Endothelial cell of umbilical vein (primary cell): ENCODE measurements around the gene TSNAX. TPM values are rescaled to one million over a fixed set of nuclear protein-coding genes. Genes with fewer than 3 reads are reported as not detected.

Experiments
- BruUV-seq: library from RNA; stranded (reverse); fragments of 400-500 nt; replicated peaks from 2 replicates; lab custom pipeline; 2021; lab: Mats Ljungman, UMichigan
- CTCF ChIA-PET: fragments of 300-600, 350-600 bp; sonication (Branson Sonifier 250); formaldehyde crosslinking; loops from one replicate; lab custom pipeline; 2021; ENCODE audit warnings: antibody characterized with exemption, inconsistent platforms; lab: Charles Lee
- POLR2A ChIA-PET: fragments of 300-600, 350-600 bp; sonication (Branson Sonifier 250); formaldehyde crosslinking; loops from one replicate; lab custom pipeline; 2021; ENCODE audit warnings: antibody characterized with exemption, inconsistent platforms; lab: Charles Lee
- DNase-seq: peaks from one replicate; pipeline ENCODE4 v3.0.0-alpha.2; 2011; ENCODE audit warnings: low read depth, low spot score
- FAIRE-seq: peaks from 2 replicates; lab custom pipeline; 2011; peaks lifted over from hg19 to GRCh38; lab: Jason Lieb, UNC
- H2AFZ ChIP-seq: 2 replicates; pipeline ENCODE4 v1.6.0; 2012; ENCODE audit warnings: low read depth, low read length, control low read depth, inconsistent platforms
- H3K27ac ChIP-seq: 2 replicates; pipeline ENCODE4 v1.5.1; 2011; ENCODE audit warnings: low read depth, mild to moderate bottlenecking, control low read depth, low read length, moderate library complexity; ENCODE audit not compliant: insufficient read depth
- H3K27me3 ChIP-seq, 2 experiments: 2 replicates each; pipeline versions ENCODE4 v1.6.0 to v1.6.1; 2011; ENCODE audit warnings: low read length in 2 of 2, mixed read lengths in 1 of 2; ENCODE audit not compliant: control insufficient read depth in 2 of 2, insufficient read depth in 2 of 2
- H3K36me3 ChIP-seq, 2 experiments: 2 replicates in 1 of 2; 3 replicates in 1 of 2; pipeline ENCODE4 v1.5.1; 2011; ENCODE audit warnings: low read length in 2 of 2, mild to moderate bottlenecking in 1 of 2, moderate library complexity in 1 of 2; ENCODE audit not compliant: control insufficient read depth in 2 of 2, insufficient read depth in 2 of 2; ENCODE audit errors: extremely low read depth in 1 of 2
- H3K4me1 ChIP-seq: 3 replicates; pipeline ENCODE4 v1.5.1; 2011; ENCODE audit warnings: mild to moderate bottlenecking, low read length; ENCODE audit not compliant: control insufficient read depth, insufficient read depth; ENCODE audit errors: extremely low read depth
- H3K4me2 ChIP-seq: 2 replicates; pipeline ENCODE4 v1.6.1; 2011; ENCODE audit warnings: low read length, control low read depth, mixed read lengths; ENCODE audit not compliant: insufficient read depth
- H3K4me3 ChIP-seq, 3 experiments: fragments of 200-600 bp in 1 of 3; sonication (generic), shearing (Covaris generic) in 1 of 3; replicated peaks in 1 of 3; 2 replicates each; pipeline ENCODE4 v1.5.1; 2011 to 2016; ENCODE audit warnings: control low read depth in 3 of 3, low read length in 3 of 3, mild to moderate bottlenecking in 2 of 3, inconsistent platforms in 1 of 3, low read depth in 1 of 3, moderate library complexity in 1 of 3; ENCODE audit not compliant: insufficient read depth in 1 of 3
- H3K79me2 ChIP-seq: 2 replicates; pipeline ENCODE4 v1.6.0; 2012; ENCODE audit warnings: low read length, inconsistent platforms; ENCODE audit not compliant: control insufficient read depth, insufficient read depth
- H3K9ac ChIP-seq: replicated peaks from 2 replicates; pipeline ENCODE3; 2011; ENCODE audit warnings: low read length, control low read depth; ENCODE audit not compliant: insufficient read depth; ENCODE audit errors: extremely low read depth
- H3K9me1 ChIP-seq: replicated peaks from 3 replicates; pipeline ENCODE4 v1.6.0; 2011; ENCODE audit warnings: mild to moderate bottlenecking, low read length; ENCODE audit not compliant: control insufficient read depth, insufficient read depth; ENCODE audit errors: extremely low read depth
- H3K9me3 ChIP-seq: replicated peaks from 2 replicates; pipeline ENCODE4 v1.5.1; 2012; ENCODE audit warnings: low read length, inconsistent platforms; ENCODE audit not compliant: control insufficient read depth, insufficient read depth
- H4K20me1 ChIP-seq: replicated peaks from 2 replicates; pipeline ENCODE3; 2011; ENCODE audit warnings: mild to moderate bottlenecking, low read length; ENCODE audit not compliant: control insufficient read depth, insufficient read depth; ENCODE audit errors: extremely low read depth
- EZH2 ChIP-seq: IDR thresholded peaks from 2 replicates; pipeline ENCODE4 v1.6.1; 2012; ENCODE audit warnings: borderline replicate concordance, low read depth, mild to moderate bottlenecking, moderate library complexity, low read length, inconsistent platforms; ENCODE audit not compliant: severe bottlenecking
- FOS ChIP-seq: IDR thresholded peaks from 2 replicates; pipeline ENCODE4 v1.6.1; 2011; ENCODE audit warnings: mild to moderate bottlenecking, low read length, moderate library complexity, borderline replicate concordance; ENCODE audit not compliant: insufficient read depth
- GATA2 ChIP-seq: IDR thresholded peaks from 2 replicates; pipeline ENCODE4 v1.7.0; 2011; ENCODE audit warnings: low read depth, mild to moderate bottlenecking, moderate library complexity, mixed read lengths, low read length; ENCODE audit not compliant: insufficient read length, insufficient read depth
- JUN ChIP-seq: IDR thresholded peaks from 2 replicates; pipeline ENCODE4 v1.6.1; 2011; ENCODE audit warnings: borderline replicate concordance, low read depth; ENCODE audit not compliant: insufficient read length, insufficient read depth
- MYC ChIP-seq: IDR thresholded peaks from one replicate; pipeline ENCODE4 v1.6.1; 2011; ENCODE audit warnings: mild to moderate bottlenecking, low read depth, low read length
- POLR2A ChIP-seq: IDR thresholded peaks from 2 replicates; pipeline ENCODE4 v1.6.1; 2012; ENCODE audit warnings: low read depth, mild to moderate bottlenecking, control low read depth, low read length
- POLR2AphosphoS5 ChIP-seq: IDR thresholded peaks from 2 replicates; pipeline ENCODE4 v1.6.1; 2012; ENCODE audit warnings: low read depth, mild to moderate bottlenecking, control low read depth, low read length, moderate library complexity; ENCODE audit not compliant: insufficient read depth
- dilution Hi-C: fragments of 300-500 bp; cut with MboI; formaldehyde crosslinking; loops from one replicate; pipeline ENCODE4 v1.15.0; 2019; ENCODE audit warnings: low sequenced_read_pairs; ENCODE audit not compliant: extremely low pct_ligation_motif_present
- intact Hi-C: fragments of 100-400 bp; cut with micrococcal nuclease; formaldehyde crosslinking; loops from one replicate; pipeline ENCODE4 v1.10.0; 2022
- polyA plus RNA-seq, 4 experiments: library from polyadenylated mRNA; depleted of rRNA in 3 of 4; stranded (reverse) in 3 of 4; unstranded in 1 of 4; fragments of >200 nt; gene quantifications; 2 replicates each; pipeline versions ENCODE4 v1.2.1 to v1.2.3, GENCODE V29; 2011 to 2012; ENCODE audit warnings: missing spikeins in 1 of 4
- total RNA-seq: library from RNA; stranded (reverse); gene quantifications from 2 replicates; pipeline ENCODE4 v1.2.3, GENCODE V29; 2021
- TF ChIP-seq, protein P1 (sequence below): IDR thresholded peaks from 2 replicates; pipeline ENCODE4 v1.6.1; 2011; ENCODE audit not compliant: insufficient read depth, insufficient read length
- TF ChIP-seq, protein P2 (sequence below), 2 donors: IDR thresholded peaks; 1 replicate in 1 of 2; 2 replicates in 1 of 2; pipeline ENCODE4 v1.5.1; 2011; ENCODE audit warnings: low read length in 2 of 2, mild to moderate bottlenecking in 2 of 2, moderate library complexity in 2 of 2, control low read depth in 1 of 2, inconsistent platforms in 1 of 2, low read depth in 1 of 2; ENCODE audit not compliant: insufficient read depth in 1 of 2; ENCODE audit errors: extremely low read depth in 1 of 2

Gene TSNAX
- total and polyA plus RNA-seq, 2 donors (not counting 3 experiments of a cell fraction or from before 2014, with no cell fraction given): 6.3 to 26.3 TPM

GRCh38 chr1:231601824-231602672 is 73.6 kb downstream of the TSNAX start:
- peak overlapping the region; percentile 19 for H2AFZ ChIP-seq
- DNase-seq (peak; percentile 66), FAIRE-seq (peak; percentile 59)
- peaks cover 8% of the 10 kb centered on the region for H3K4me1 ChIP-seq
- dilution Hi-C loops: no loop called here
- no peaks in the 10 kb centered on the region for H3K36me3 ChIP-seq
- H3K79me2 ChIP-seq: no peaks in the 10 kb centered on the region
- peaks cover 2 to 4% of the 10 kb centered on the region in 2 experiments for H3K27me3 ChIP-seq
- no peak overlapping the region for H3K9ac ChIP-seq
- H3K4me2 ChIP-seq: peak overlapping the region; percentile 7
- H4K20me1 ChIP-seq: no peaks in the 10 kb centered on the region
- no peaks in the 10 kb centered on the region for H3K9me1 ChIP-seq
- TF ChIP-seq POLR2AphosphoS5 (no peak), MYC (no peak), EZH2 (no peak), POLR2A (no peak), FOS (no peak), GATA2 (no peak), JUN (no peak)
- TF ChIP-seq, protein P1, sequence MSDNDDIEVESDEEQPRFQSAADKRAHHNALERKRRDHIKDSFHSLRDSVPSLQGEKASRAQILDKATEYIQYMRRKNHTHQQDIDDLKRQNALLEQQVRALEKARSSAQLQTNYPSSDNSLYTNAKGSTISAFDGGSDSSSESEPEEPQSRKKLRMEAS: no peak
- TF ChIP-seq, protein P2, sequence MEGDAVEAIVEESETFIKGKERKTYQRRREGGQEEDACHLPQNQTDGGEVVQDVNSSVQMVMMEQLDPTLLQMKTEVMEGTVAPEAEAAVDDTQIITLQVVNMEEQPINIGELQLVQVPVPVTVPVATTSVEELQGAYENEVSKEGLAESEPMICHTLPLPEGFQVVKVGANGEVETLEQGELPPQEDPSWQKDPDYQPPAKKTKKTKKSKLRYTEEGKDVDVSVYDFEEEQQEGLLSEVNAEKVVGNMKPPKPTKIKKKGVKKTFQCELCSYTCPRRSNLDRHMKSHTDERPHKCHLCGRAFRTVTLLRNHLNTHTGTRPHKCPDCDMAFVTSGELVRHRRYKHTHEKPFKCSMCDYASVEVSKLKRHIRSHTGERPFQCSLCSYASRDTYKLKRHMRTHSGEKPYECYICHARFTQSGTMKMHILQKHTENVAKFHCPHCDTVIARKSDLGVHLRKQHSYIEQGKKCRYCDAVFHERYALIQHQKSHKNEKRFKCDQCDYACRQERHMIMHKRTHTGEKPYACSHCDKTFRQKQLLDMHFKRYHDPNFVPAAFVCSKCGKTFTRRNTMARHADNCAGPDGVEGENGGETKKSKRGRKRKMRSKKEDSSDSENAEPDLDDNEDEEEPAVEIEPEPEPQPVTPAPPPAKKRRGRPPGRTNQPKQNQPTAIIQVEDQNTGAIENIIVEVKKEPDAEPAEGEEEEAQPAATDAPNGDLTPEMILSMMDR (IDR thresholded peaks at IDR 0.05; ENCODE audit: extremely low read depth in 1 of 2, insufficient read depth in 1 of 2, low read depth in 1 of 2, low read length in 2 of 2): no peak
- no TSS peak for BruUV-seq
- ChIA-PET POLR2A (no interaction called here), CTCF (interaction anchor here (0.8 to 1.8 kb wide), 8 partner anchors 18 to 286 kb away, joined by 3 to 12 read pairs (median 4); partner anchors contain the start of genes EXOC8 and SPRTN)
- H3K4me3 ChIP-seq: no peak overlapping the region
- no peaks in the 10 kb centered on the region for H3K9me3 ChIP-seq
- intact Hi-C loops: loop anchor here (2.0 to 10.0 kb wide), 5 partner anchors 205 to 1350 kb away; partner anchors contain the start of genes ARV1, GNPAT, NTPCR and TTC13
- no peak overlapping the region for H3K27ac ChIP-seq
